Gastroesophageal sphincter (tissue), 3 donors: Measurements from ENCODE around the gene MMP7.

Source experiments
- POLR2A ChIP-seq, 2 donors: fragments of 450-650 bp; IDR thresholded peaks; one replicate each; pipeline ENCODE4 v1.6.1; 2017; ENCODE audit warnings: antibody characterized with exemption in 2 of 2, mild to moderate bottlenecking in 2 of 2, moderate library complexity in 1 of 2
- POLR2AphosphoS5 ChIP-seq: sonication (generic); formaldehyde crosslinking; IDR thresholded peaks from one replicate; pipeline ENCODE4 v1.6.1; 2017; ENCODE audit warnings: antibody characterized with exemption
- TF ChIP-seq, protein P1 (sequence below), 4 experiments: fragments of 200-600 bp in 2 of 4; fragments of 450-650 bp in 2 of 4; sonication (generic) in 1 of 4; IDR thresholded peaks; one replicate each; pipeline ENCODE4 v1.5.1; 2017 to 2019; ENCODE audit warnings: antibody characterized with exemption in 4 of 4, mild to moderate bottlenecking in 2 of 4, moderate library complexity in 2 of 4

DNA sequence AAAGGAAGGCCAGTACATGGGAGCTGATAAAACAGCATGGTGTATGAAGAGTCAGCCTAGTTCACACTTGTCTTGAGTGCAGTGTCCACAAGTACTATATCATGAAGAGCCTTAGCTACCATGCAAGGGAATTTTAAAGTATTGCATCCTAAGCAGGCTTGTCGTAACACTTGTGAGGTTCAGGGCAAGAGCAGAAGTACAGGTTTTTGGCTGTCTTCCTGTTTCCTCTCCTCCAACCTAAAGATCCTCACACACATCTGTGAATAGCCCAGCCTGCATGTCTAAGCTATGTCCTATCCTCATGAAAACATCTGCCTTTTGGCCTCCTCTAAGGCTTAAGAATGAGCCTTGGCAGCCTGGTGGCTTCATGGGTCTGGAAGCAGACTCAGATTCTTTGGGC lies 43.3 kb downstream of the MMP7 start:
- TF ChIP-seq, protein P1, sequence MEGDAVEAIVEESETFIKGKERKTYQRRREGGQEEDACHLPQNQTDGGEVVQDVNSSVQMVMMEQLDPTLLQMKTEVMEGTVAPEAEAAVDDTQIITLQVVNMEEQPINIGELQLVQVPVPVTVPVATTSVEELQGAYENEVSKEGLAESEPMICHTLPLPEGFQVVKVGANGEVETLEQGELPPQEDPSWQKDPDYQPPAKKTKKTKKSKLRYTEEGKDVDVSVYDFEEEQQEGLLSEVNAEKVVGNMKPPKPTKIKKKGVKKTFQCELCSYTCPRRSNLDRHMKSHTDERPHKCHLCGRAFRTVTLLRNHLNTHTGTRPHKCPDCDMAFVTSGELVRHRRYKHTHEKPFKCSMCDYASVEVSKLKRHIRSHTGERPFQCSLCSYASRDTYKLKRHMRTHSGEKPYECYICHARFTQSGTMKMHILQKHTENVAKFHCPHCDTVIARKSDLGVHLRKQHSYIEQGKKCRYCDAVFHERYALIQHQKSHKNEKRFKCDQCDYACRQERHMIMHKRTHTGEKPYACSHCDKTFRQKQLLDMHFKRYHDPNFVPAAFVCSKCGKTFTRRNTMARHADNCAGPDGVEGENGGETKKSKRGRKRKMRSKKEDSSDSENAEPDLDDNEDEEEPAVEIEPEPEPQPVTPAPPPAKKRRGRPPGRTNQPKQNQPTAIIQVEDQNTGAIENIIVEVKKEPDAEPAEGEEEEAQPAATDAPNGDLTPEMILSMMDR (IDR thresholded peaks at IDR 0.05) = no peak
- TF ChIP-seq POLR2AphosphoS5 = no peak
- no peak for TF ChIP-seq POLR2A (IDR thresholded peaks at IDR 0.05)
